ENCODE data around the gene SMPX.

DNA sequence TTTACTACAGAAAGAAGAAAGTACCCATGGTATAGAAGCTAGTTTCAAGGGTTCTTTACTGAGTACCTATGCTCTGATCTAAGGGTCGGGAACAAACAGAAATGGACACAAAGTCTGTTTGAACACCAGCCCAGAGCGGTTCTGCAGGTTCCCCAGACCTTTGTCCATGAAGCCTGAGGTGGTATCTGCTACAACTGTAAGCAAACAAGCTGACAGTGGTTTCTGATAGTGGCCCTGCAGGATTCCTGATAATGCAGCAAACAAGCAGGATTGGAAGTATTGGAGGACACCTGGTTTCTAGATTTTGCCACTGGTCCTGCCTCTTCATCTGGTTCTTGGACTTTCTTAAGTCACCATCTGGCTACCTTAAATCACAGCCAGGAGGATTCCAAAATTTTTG, 23.7 kb downstream of the SMPX start:
- TF ChIP-seq, protein P1, sequence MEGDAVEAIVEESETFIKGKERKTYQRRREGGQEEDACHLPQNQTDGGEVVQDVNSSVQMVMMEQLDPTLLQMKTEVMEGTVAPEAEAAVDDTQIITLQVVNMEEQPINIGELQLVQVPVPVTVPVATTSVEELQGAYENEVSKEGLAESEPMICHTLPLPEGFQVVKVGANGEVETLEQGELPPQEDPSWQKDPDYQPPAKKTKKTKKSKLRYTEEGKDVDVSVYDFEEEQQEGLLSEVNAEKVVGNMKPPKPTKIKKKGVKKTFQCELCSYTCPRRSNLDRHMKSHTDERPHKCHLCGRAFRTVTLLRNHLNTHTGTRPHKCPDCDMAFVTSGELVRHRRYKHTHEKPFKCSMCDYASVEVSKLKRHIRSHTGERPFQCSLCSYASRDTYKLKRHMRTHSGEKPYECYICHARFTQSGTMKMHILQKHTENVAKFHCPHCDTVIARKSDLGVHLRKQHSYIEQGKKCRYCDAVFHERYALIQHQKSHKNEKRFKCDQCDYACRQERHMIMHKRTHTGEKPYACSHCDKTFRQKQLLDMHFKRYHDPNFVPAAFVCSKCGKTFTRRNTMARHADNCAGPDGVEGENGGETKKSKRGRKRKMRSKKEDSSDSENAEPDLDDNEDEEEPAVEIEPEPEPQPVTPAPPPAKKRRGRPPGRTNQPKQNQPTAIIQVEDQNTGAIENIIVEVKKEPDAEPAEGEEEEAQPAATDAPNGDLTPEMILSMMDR (IDR thresholded peaks at IDR 0.05; ENCODE audit: insufficient read depth, low read depth, low read length) = no peak
- TF ChIP-seq EZH2 (IDR thresholded peaks at IDR 0.05; ENCODE audit: insufficient read depth, low read length) = no peak
